ENCODE measurements around the gene FZR1. TPM values are rescaled to one million over a fixed set of nuclear protein-coding genes. Genes with fewer than 3 reads are reported as not detected.

Gene FZR1
- total and polyA plus RNA-seq, 9 of the 15 experiments (the other 6 are each of a cell fraction or from before 2014, with no cell fraction given): 0.18 to 48.0 (median 22.2) TPM

DNA sequence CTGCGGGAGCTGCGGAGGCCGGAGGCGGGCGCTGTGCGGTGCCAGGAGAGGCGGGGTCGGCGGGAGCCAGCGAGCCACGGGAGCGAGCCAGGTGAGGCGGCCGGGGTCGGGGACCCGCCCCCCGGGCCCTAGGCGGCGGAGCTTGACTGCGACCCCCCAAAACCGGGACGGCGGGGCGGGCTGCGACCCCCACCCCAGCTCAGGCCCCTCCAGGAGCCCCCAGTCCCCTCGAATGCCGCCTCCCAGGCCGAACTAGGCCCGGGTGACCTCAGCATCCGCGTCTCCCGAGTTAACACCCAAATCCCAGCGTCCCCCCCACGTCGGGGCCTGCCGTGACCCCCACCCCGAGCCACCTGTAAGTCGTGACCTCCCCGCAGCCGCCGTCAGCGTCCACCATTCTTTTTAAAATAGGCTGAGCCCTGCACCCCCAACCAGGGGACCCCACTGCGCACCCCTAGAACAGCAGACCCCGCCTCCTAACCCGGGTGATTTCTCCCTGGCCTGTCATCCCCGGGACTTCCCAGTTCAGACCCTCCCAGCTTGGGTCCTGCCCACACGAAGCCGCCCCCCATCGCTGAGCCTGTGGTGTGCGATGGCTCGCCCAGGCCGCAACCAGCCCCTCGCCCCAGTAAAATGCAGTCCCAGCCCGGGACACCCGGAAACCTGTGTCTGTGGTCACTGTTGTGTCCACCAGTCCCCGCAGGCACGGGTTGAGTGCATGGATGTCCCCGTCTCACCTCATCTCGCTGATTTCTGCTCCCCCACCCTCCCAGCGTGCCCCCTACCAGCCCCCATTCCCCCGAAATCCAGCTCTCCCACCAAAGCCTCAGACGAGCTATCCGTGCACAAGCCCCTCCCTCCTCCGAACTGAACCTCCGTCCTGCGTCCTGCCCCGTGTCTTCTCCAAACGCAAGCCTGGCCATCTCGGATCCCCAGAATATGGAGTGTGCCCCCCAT lies 551 bp downstream of the FZR1 start (continued):
- no peak for TF ChIP-seq ZNF263 (CRISPR knock-in tag; IDR thresholded peaks at IDR 0.05; ENCODE audit: borderline replicate concordance)
- TF ChIP-seq DPF2 (IDR thresholded peaks at IDR 0.05): no peak
- TF ChIP-seq ZFPM2 (CRISPR knock-in tag; IDR thresholded peaks at IDR 0.05): no peak
- 0 out of 2 replicates have a peak, but pooled peaks have one; percentile 45 for TF ChIP-seq TGIF2 (CRISPR knock-in tag; IDR thresholded peaks at IDR 0.05)

DNA sequence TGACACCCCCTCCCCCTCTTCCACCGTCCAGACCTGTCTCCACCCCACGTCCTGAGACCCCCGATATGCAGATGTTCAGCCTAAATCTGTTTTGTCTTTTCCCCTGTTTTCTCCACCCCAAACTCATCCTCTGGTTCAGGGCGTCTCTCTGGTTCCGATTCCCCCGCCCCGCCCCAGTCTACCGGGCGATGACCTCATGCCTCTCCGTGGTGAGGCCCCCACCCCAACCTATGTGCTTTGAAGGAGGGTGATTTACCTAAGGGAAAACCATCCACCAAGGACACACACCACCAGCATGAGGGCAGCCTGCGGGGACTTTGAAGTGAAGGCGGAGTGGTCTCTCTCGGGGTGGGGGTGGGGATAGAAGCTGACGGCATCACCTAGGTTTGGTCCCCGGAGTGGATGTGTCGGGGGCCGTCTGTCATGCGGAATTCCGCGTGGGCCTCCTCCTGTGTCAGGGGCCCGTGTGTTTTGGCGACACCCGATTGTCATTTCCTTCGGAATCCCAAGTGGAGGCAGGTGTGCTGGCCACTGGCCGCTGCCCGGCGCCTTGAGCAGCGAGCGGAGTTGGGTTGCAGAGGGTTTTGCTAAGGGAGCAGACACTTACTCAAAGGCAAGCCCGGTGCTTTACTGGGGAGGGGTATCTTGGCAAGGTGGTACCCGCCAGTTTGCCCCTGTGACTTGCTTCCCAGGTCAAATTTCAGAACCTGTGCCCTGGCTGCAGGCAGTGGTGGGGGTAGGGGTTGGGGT lies 1.4 kb downstream of the FZR1 start:
- CTCF ChIA-PET (ENCODE audit: low intra/inter-chr PET ratio): no interaction called here
- 54% methylated on average over 25 of the region's 31 CpGs for WGBS (ENCODE audit: insufficient coverage, low coverage, missing lambda C conversion rate)
- H3K9ac ChIP-seq (ENCODE audit: insufficient read depth in 1 of 2, low read depth in 2 of 2, low read length in 2 of 2): peak overlapping the region; percentile 30 to 94; a peak in 2 of 4 replicates
- in situ Hi-C loops (cut with MboI): no loop called here
- H3K27me3 ChIP-seq (ENCODE audit: control insufficient read depth in 2 of 2, insufficient read depth in 2 of 2, low read length in 2 of 2): no peaks in the 10 kb centered on the region
- H3K9me1 ChIP-seq (ENCODE audit: control insufficient read depth, insufficient read depth, low read length): peaks cover 14% of the 10 kb centered on the region
- peaks cover 21 to 81% of the 10 kb centered on the region in 2 experiments; a peak in 4 of 5 replicates for H3K4me1 ChIP-seq (replicated peaks in 1 of 2; ENCODE audit: control insufficient read depth in 2 of 2, insufficient read depth in 2 of 2, low read length in 2 of 2)
- peak; percentile 42 for FAIRE-seq
- H3K79me2 ChIP-seq (ENCODE audit: control insufficient read depth, insufficient read depth, low read length): peaks cover 67% of the 10 kb centered on the region
- H2AFZ ChIP-seq (ENCODE audit: low read depth, low read length): no peak overlapping the region
- H3K36me3 ChIP-seq (ENCODE audit: control insufficient read depth, insufficient read depth, low read length): peaks cover 38% of the 10 kb centered on the region; the same call in 2 of the 3 replicates
- peak overlapping the region; percentile 99 for H3K4me3 ChIP-seq
- peak; percentile 37 to 57 (median 50) for DNase-seq (ENCODE audit: extremely low read depth in 1 of 4, low spot score in 3 of 4)
- POLR2A ChIA-PET: interaction anchor here (0.6 to 1.0 kb wide), 2 partner anchors 13 to 84 kb away, joined by 4 read pairs; no protein-coding TSS in a partner anchor
- ATAC-seq: no peak
- no peaks in the 10 kb centered on the region for H3K9me3 ChIP-seq (replicated peaks; ENCODE audit: control insufficient read depth, insufficient read depth, low read depth, low read length)
- peak overlapping the region; percentile 88 for H3K4me2 ChIP-seq (ENCODE audit: insufficient read depth, low read length)
- intact Hi-C loops (cut with micrococcal nuclease): no loop called here
- H4K20me1 ChIP-seq (replicated peaks; ENCODE audit: control insufficient read depth, insufficient read depth, low read length): peaks cover 45% of the 10 kb centered on the region
- BruUV-seq (replicated peaks): TSS peak; percentile 37
- peak overlapping the region; percentile 41; the same call in 1 of the 3 replicates for H3K27ac ChIP-seq (ENCODE audit: extremely low read depth, low read depth, low read length)
- no peak for TF ChIP-seq SMARCA5 (IDR thresholded peaks at IDR 0.05)
- no peak for TF ChIP-seq RAD51 (IDR thresholded peaks at IDR 0.05; ENCODE audit: borderline replicate concordance, low read depth)
- TF ChIP-seq ZNF830 (CRISPR knock-in tag; IDR thresholded peaks at IDR 0.05): no peak
- TF ChIP-seq, protein P1, sequence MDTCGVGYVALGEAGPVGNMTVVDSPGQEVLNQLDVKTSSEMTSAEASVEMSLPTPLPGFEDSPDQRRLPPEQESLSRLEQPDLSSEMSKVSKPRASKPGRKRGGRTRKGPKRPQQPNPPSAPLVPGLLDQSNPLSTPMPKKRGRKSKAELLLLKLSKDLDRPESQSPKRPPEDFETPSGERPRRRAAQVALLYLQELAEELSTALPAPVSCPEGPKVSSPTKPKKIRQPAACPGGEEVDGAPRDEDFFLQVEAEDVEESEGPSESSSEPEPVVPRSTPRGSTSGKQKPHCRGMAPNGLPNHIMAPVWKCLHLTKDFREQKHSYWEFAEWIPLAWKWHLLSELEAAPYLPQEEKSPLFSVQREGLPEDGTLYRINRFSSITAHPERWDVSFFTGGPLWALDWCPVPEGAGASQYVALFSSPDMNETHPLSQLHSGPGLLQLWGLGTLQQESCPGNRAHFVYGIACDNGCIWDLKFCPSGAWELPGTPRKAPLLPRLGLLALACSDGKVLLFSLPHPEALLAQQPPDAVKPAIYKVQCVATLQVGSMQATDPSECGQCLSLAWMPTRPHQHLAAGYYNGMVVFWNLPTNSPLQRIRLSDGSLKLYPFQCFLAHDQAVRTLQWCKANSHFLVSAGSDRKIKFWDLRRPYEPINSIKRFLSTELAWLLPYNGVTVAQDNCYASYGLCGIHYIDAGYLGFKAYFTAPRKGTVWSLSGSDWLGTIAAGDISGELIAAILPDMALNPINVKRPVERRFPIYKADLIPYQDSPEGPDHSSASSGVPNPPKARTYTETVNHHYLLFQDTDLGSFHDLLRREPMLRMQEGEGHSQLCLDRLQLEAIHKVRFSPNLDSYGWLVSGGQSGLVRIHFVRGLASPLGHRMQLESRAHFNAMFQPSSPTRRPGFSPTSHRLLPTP (IDR thresholded peaks at IDR 0.05; ENCODE audit: borderline replicate concordance, extremely low read depth, insufficient read length): no peak
- TF ChIP-seq FOSL1 (tag; conservative IDR thresholded peaks at IDR 0.05): no peak
- TF ChIP-seq NR2C2 (CRISPR knock-in tag; IDR thresholded peaks at IDR 0.05): no peak
- TF ChIP-seq NR2C2 (tag; IDR thresholded peaks at IDR 0.05): no peak
- TF ChIP-seq ZBTB7A (IDR thresholded peaks at IDR 0.05; ENCODE audit: borderline replicate concordance, control insufficient read depth, low read depth, low read length): 0 out of 2 replicates have a peak, but pooled peaks have one; percentile 36
- no peak for TF ChIP-seq FOXK2 (conservative IDR thresholded peaks at IDR 0.05 in 1 of 2, IDR thresholded peaks at IDR 0.05 in 1 of 2; ENCODE audit: low read depth in 2 of 2)
- TF ChIP-seq, protein P2, sequence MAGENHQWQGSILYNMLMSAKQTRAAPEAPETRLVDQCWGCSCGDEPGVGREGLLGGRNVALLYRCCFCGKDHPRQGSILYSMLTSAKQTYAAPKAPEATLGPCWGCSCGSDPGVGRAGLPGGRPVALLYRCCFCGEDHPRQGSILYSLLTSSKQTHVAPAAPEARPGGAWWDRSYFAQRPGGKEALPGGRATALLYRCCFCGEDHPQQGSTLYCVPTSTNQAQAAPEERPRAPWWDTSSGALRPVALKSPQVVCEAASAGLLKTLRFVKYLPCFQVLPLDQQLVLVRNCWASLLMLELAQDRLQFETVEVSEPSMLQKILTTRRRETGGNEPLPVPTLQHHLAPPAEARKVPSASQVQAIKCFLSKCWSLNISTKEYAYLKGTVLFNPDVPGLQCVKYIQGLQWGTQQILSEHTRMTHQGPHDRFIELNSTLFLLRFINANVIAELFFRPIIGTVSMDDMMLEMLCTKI (IDR thresholded peaks at IDR 0.05; ENCODE audit: partially characterized antibody): no peak
